GM12891 (cell line): ENCODE results near the gene GKAP1.
"Not testable (repeated sequence)": the region's sequence is repeated elsewhere in the genome, so short reads cannot be mapped to it uniquely, and the experiment has no call there.

Source experiments
- POLR2A ChIP-seq: IDR thresholded peaks from 2 replicates; pipeline ENCODE4 v1.6.1; 2011; ENCODE audit warnings: low read depth, low read length, control low read depth
- POLR2AphosphoS5 ChIP-seq: IDR thresholded peaks from 2 replicates; pipeline ENCODE4 v1.6.1; 2011; ENCODE audit warnings: low read depth, low read length, control low read depth
- POU2F2 ChIP-seq: IDR thresholded peaks from 2 replicates; pipeline ENCODE4 v1.6.1; 2011; ENCODE audit warnings: low read depth, mild to moderate bottlenecking, control low read depth, low read length, moderate library complexity
- SPI1 ChIP-seq: IDR thresholded peaks from 2 replicates; pipeline ENCODE4 v1.6.1; 2011; ENCODE audit warnings: low read depth, low read length, control low read depth
- TAF1 ChIP-seq: IDR thresholded peaks from 2 replicates; pipeline ENCODE4 v1.6.1; 2011; ENCODE audit warnings: low read depth, low read length, control low read depth

DNA sequence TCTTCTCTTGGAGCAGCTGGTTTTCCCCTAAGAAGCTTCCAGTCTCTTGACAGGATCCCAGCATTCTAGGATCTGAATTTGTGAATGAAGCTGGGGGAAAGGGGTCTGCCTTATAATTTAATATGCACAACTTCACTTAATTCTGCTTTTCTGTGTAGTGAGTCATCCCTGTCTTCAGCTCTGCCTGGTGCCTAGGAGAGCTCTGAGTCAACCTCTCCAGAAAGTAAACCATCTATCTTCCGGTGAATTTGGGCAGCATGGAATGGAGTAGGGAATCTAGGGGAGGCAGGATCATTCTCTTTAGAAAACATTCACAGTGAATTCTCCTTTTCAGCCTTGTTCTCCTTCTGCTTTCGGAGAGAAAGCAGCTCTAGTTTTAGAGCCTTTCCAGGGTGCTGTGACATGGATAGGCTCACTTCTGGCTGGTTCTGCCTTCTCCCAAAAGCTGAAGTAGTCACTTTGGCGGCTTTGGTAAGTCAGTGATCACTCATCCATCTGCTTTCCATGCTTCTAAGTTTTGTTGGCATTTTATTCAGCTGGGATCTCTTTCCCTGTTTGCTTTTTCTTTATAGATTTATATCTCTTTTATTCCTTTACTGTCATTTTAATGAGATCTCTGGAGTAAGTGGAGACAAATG lies 7.5 kb upstream of the GKAP1 start:
- not testable (repeated sequence) for TF ChIP-seq SPI1, POLR2A, TAF1, POLR2AphosphoS5, POU2F2
